NCI-H2081 (cell line): ENCODE results near the gene TAS2R40.

Experiments used
- DNase-seq, 2 experiments: peaks; one replicate each; lab custom pipeline; 2025; lab: John Stamatoyannopoulos, UW

The TAS2R40 gene

GRCh38 chr7:143225047-143225446 is 3.2 kb downstream of the TAS2R40 start:
- no peak for DNase-seq

GRCh38 chr7:143227806-143228205 is 6.0 kb downstream of the TAS2R40 start:
- DNase-seq: no peak

- DNase-seq: peak; percentile 56 to 58
These were observed 7.4 kb downstream of the TAS2R40 start for GRCh38 chr7:143229054-143229790.

GRCh38 chr7:143230602-143231457 is 9.0 kb downstream of the TAS2R40 start:
- DNase-seq: no peak

GRCh38 chr7:143233816-143234532 is 12.1 kb downstream of the TAS2R40 start:
- no peak for DNase-seq

GRCh38 chr7:143234533-143234875 is 12.7 kb downstream of the TAS2R40 start:
- DNase-seq: no peak

- no peak for DNase-seq
These were observed 13.7 kb downstream of the TAS2R40 start for GRCh38 chr7:143235561-143235960.

- DNase-seq: no peak
These were observed 14.7 kb downstream of the TAS2R40 start for GRCh38 chr7:143236408-143236990.

GRCh38 chr7:143237366-143237765 is 15.5 kb downstream of the TAS2R40 start:
- DNase-seq: no peak

- DNase-seq: no peak
These were observed 16.6 kb downstream of the TAS2R40 start for GRCh38 chr7:143238289-143238980.

- DNase-seq: no peak
These were observed 18.0 kb downstream of the TAS2R40 start for GRCh38 chr7:143239813-143240212.

- peak; percentile 71 to 72 for DNase-seq
These were observed 18.7 kb downstream of the TAS2R40 start for GRCh38 chr7:143240291-143241168.

- no peak for DNase-seq
These were observed 20.5 kb downstream of the TAS2R40 start for GRCh38 chr7:143242306-143242705.

GRCh38 chr7:143243111-143243510 is 21.3 kb downstream of the TAS2R40 start:
- DNase-seq: no peak

- no peak for DNase-seq
These were observed 21.8 kb downstream of the TAS2R40 start for GRCh38 chr7:143243614-143244013.

GRCh38 chr7:143244321-143244720 is 22.5 kb downstream of the TAS2R40 start:
- DNase-seq: no peak

GRCh38 chr7:143245123-143245522 is 23.3 kb downstream of the TAS2R40 start:
- peak; percentile 8 to 50 for DNase-seq

- no peak for DNase-seq
These were observed 25.5 kb downstream of the TAS2R40 start for GRCh38 chr7:143247372-143247771.

- DNase-seq: no peak
These were observed 27.0 kb downstream of the TAS2R40 start for GRCh38 chr7:143248761-143249354.

GRCh38 chr7:143250199-143250598 is 28.4 kb downstream of the TAS2R40 start:
- no peak for DNase-seq
